CD14-positive monocyte (primary cell): ENCODE results near the gene NPTX1. TPM values are rescaled to one million over a fixed set of nuclear protein-coding genes. Genes with fewer than 3 reads are reported as not detected.

Experiments used
- DNase-seq, 3 donors: peaks; one replicate each; pipeline ENCODE4 v3.0.0-alpha.2; 2011 to 2022
- H2AFZ ChIP-seq: 2 replicates; pipeline ENCODE4 v1.6.0; 2012; ENCODE audit warnings: mild to moderate bottlenecking, low read depth, low read length, inconsistent platforms; ENCODE audit not compliant: insufficient read depth, poor library complexity, severe bottlenecking
- H3K27ac ChIP-seq, 2 donors: 1 replicate in 1 of 2; 2 replicates in 1 of 2; pipeline ENCODE4 v1.5.1; 2012 to 2013; ENCODE audit warnings: low read length in 2 of 2, control low read depth in 1 of 2, inconsistent platforms in 1 of 2, low read depth in 1 of 2, mild to moderate bottlenecking in 1 of 2
- H3K27me3 ChIP-seq, 2 donors: one replicate each; pipeline versions ENCODE4 v1.6.0 to v1.6.1; 2011 to 2013; ENCODE audit warnings: low read length in 2 of 2; ENCODE audit not compliant: control insufficient read depth in 2 of 2, insufficient read depth in 2 of 2
- H3K36me3 ChIP-seq, 2 donors: replicated peaks in 1 of 2; 1 replicate in 1 of 2; 2 replicates in 1 of 2; pipeline versions ENCODE4 v1.5.1 to v1.6.1; 2012 to 2013; ENCODE audit warnings: low read length in 2 of 2, control low read depth in 1 of 2, inconsistent platforms in 1 of 2, mild to moderate bottlenecking in 1 of 2; ENCODE audit not compliant: insufficient read depth in 2 of 2, control insufficient read depth in 1 of 2
- H3K4me1 ChIP-seq, 2 donors: 1 replicate in 1 of 2; 2 replicates in 1 of 2; pipeline versions ENCODE4 v1.5.1 to v1.6.1; 2012 to 2013; ENCODE audit warnings: low read length in 2 of 2, control low read depth in 1 of 2, inconsistent platforms in 1 of 2, mild to moderate bottlenecking in 1 of 2, moderate library complexity in 1 of 2; ENCODE audit not compliant: insufficient read depth in 2 of 2, control insufficient read depth in 1 of 2
- H3K4me2 ChIP-seq: replicated peaks from 2 replicates; pipeline ENCODE3; 2012; ENCODE audit warnings: low read length, moderate library complexity, mild to moderate bottlenecking; ENCODE audit not compliant: poor library complexity, severe bottlenecking; ENCODE audit errors: extremely low read depth
- H3K4me3 ChIP-seq, 3 experiments: fragments of 200-600 bp in 1 of 3; sonication (generic) in 1 of 3; replicated peaks in 1 of 3; 1 replicate in 2 of 3; 2 replicates in 1 of 3; pipeline ENCODE4 v1.5.1; 2011 to 2013; ENCODE audit warnings: low read length in 3 of 3, mild to moderate bottlenecking in 3 of 3, control low read depth in 2 of 3, low read depth in 2 of 3, inconsistent platforms in 1 of 3, moderate library complexity in 1 of 3
- H3K79me2 ChIP-seq: 2 replicates; pipeline ENCODE4 v1.6.0; 2012; ENCODE audit warnings: mild to moderate bottlenecking, control low read depth, inconsistent platforms, low read length, moderate library complexity; ENCODE audit not compliant: insufficient read depth
- H3K9ac ChIP-seq: 2 replicates; pipeline ENCODE4 v1.6.0; 2017; ENCODE audit warnings: low read length, mild to moderate bottlenecking; ENCODE audit not compliant: insufficient read depth, poor library complexity, severe bottlenecking
- H3K9me3 ChIP-seq, 2 donors: replicated peaks in 1 of 2; 1 replicate in 1 of 2; 2 replicates in 1 of 2; pipeline versions ENCODE4 v1.5.1 to v1.6.1; 2012 to 2013; ENCODE audit warnings: low read length in 2 of 2, control low read depth in 1 of 2; ENCODE audit not compliant: control insufficient read depth in 1 of 2, insufficient read depth in 1 of 2
- H4K20me1 ChIP-seq: 2 replicates; pipeline ENCODE4 v1.6.0; 2012; ENCODE audit warnings: mild to moderate bottlenecking, low read length, control low read depth, moderate library complexity; ENCODE audit not compliant: insufficient read depth
- H3K27ac Mint-ChIP-seq, 7 donors: one replicate each; pipeline ENCODE4 v1.8.0; 2020; ENCODE audit warnings: mild to moderate bottlenecking in 7 of 7, mixed read lengths in 7 of 7, moderate library complexity in 6 of 7, inconsistent platforms in 2 of 7
- H3K27me3 Mint-ChIP-seq, 3 donors: one replicate each; pipeline ENCODE4 v1.8.0; 2021 to 2022; ENCODE audit warnings: low read depth in 3 of 3, mild to moderate bottlenecking in 3 of 3, mixed read lengths in 3 of 3, moderate library complexity in 3 of 3, inconsistent platforms in 1 of 3
- H3K36me3 Mint-ChIP-seq, 2 donors: one replicate each; pipeline ENCODE4 v1.8.0; 2020; ENCODE audit warnings: mixed read lengths in 2 of 2, inconsistent platforms in 1 of 2, mild to moderate bottlenecking in 1 of 2
- H3K4me1 Mint-ChIP-seq: one replicate; pipeline ENCODE4 v1.8.0; 2020; ENCODE audit warnings: mild to moderate bottlenecking, mixed read lengths
- H3K4me3 Mint-ChIP-seq, 2 donors: one replicate each; pipeline ENCODE4 v1.8.0; 2020; ENCODE audit warnings: mild to moderate bottlenecking in 2 of 2, mixed read lengths in 2 of 2, moderate library complexity in 1 of 2
- H3K9me3 Mint-ChIP-seq, 7 donors: one replicate each; pipeline ENCODE4 v1.8.0; 2020 to 2022; ENCODE audit warnings: mixed read lengths in 7 of 7, mild to moderate bottlenecking in 6 of 7, moderate library complexity in 6 of 7, inconsistent platforms in 2 of 7
- WGBS: methylation state at CpG from one replicate; pipeline ENCODE4 v1.1.5; 2013; ENCODE audit warnings: missing lambda C conversion rate; ENCODE audit not compliant: insufficient coverage; 5-methylcytosine and 5-hydroxymethylcytosine counted together
- intact Hi-C, 2 donors: fragments of 100-400 bp; cut with micrococcal nuclease; formaldehyde crosslinking; loops; one replicate each; pipeline versions ENCODE4 v1.15.0 to v1.15.1; 2023
- polyA plus RNA-seq, 3 donors: library from polyadenylated mRNA; depleted of rRNA in 1 of 3; unstranded in 2 of 3; stranded (reverse) in 1 of 3; fragments of 300-500 nt in 2 of 3; fragments of >200 nt in 1 of 3; fragmentation: Illumina TruSeq in 2 of 3; gene quantifications; 1 replicate in 2 of 3; 2 replicates in 1 of 3; pipeline ENCODE4 v1.2.3, GENCODE V29; 2012 to 2021
- TF ChIP-seq, protein P1 (sequence below): fragments of 200-600 bp; IDR thresholded peaks from one replicate; pipeline ENCODE4 v1.8.0; 2022; ENCODE audit warnings: antibody characterized with exemption, mild to moderate bottlenecking

NPTX1 gene
- polyA plus RNA-seq, 3 donors, result not detected

DNA sequence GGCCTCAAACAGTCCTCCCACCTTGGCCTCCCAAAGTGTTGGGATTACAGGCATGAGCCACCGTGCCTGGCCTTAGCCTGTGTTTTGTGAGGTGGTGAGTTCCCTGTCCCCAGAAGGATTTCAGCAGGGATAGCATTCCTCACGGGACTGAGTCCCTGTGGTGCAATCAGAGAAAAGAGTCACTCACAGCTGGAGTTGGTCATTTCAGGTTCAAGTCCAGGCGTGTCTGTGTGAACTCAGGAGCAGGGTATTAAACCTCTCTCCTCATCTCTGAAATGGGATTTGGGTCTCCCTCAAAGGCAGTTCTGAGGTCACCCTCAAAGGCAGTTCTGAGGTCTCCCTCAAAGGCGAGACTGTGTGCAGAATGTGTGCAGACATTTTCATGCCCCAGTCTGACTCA, 28.6 kb downstream of the NPTX1 start:
- TF ChIP-seq, protein P1, sequence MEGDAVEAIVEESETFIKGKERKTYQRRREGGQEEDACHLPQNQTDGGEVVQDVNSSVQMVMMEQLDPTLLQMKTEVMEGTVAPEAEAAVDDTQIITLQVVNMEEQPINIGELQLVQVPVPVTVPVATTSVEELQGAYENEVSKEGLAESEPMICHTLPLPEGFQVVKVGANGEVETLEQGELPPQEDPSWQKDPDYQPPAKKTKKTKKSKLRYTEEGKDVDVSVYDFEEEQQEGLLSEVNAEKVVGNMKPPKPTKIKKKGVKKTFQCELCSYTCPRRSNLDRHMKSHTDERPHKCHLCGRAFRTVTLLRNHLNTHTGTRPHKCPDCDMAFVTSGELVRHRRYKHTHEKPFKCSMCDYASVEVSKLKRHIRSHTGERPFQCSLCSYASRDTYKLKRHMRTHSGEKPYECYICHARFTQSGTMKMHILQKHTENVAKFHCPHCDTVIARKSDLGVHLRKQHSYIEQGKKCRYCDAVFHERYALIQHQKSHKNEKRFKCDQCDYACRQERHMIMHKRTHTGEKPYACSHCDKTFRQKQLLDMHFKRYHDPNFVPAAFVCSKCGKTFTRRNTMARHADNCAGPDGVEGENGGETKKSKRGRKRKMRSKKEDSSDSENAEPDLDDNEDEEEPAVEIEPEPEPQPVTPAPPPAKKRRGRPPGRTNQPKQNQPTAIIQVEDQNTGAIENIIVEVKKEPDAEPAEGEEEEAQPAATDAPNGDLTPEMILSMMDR, result no peak
- DNase-seq, result no peak
- Histone ChIP-seq H2AFZ (no peak overlapping the region), H3K27me3 (no peaks in the 10 kb centered on the region), H3K36me3 (no peaks in the 10 kb centered on the region), H3K4me1 (no peaks in the 10 kb centered on the region), H3K4me3 (no peak overlapping the region), H3K79me2 (no peaks in the 10 kb centered on the region), H4K20me1 (no peaks in the 10 kb centered on the region), H3K4me2 (no peak overlapping the region), H3K27ac (no peak overlapping the region), H3K9me3 (no peaks in the 10 kb centered on the region), H3K9ac (no peak overlapping the region)
- peaks cover 0 to 4% (median 1%) of the 10 kb centered on the region in 7 donors for H3K9me3 Mint-ChIP-seq
- WGBS, result 88% methylated on average over 3 of the region's 4 CpGs
- peaks cover 1 to 5% (median 5%) of the 10 kb centered on the region in 3 donors for H3K27me3 Mint-ChIP-seq
- peak overlapping the region in 1 of 7 donors; percentile 31 for H3K27ac Mint-ChIP-seq
- intact Hi-C loops, result no loop called here
- no peaks in the 10 kb centered on the region for H3K4me1 Mint-ChIP-seq
- no peaks in the 10 kb centered on the region for H3K36me3 Mint-ChIP-seq
- no peak overlapping the region for H3K4me3 Mint-ChIP-seq

DNA sequence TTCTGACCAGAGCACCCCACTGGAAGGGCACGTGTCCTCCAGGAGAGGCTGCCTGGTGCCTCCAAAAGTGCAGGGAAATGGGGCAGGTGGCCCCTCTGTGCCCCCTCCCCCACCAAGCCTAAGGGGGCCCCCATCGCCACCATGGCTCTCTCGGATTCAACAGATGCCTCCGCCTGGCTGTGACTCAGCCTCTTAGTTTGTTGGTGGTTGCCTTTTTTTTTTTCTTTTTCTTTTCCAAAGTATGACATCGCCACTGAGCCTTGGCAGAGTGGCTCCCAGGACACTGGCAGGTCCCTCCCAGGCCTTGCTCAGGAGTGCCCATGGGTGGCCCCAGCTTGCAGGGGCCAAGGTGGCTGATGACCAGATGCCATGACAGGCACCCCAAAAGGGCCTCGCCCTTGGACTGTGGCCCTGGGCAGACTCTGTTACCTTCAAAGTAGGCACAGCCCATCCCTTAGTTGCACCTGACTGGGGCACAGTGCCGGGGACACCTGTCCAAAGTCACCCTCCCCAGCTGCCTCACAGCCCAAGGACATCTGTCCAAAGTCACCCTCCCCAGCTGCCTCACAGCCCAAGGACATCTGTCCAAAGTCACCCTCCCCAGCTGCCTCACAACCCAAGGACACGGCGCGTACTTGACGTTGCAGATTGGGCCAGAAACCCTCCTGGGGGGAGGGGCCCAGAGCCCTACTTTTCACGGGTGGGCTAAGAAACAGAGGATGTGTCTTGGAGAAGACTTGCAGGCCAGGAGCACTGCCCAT, 29.6 kb downstream of the NPTX1 start:
- no peak overlapping the region for H3K27ac Mint-ChIP-seq
- Histone ChIP-seq H3K4me3 (no peak overlapping the region), H3K27me3 (no peaks in the 10 kb centered on the region), H3K27ac (no peak overlapping the region), H4K20me1 (no peaks in the 10 kb centered on the region), H2AFZ (no peak overlapping the region), H3K9me3 (no peaks in the 10 kb centered on the region), H3K9ac (no peak overlapping the region), H3K4me1 (no peaks in the 10 kb centered on the region), H3K79me2 (no peaks in the 10 kb centered on the region), H3K36me3 (no peaks in the 10 kb centered on the region), H3K4me2 (no peak overlapping the region)
- peaks cover 1 to 4% (median 2%) of the 10 kb centered on the region in 3 donors for H3K27me3 Mint-ChIP-seq
- TF ChIP-seq, protein P1, result no peak
- 89% methylated on average over 5 of the region's 12 CpGs for WGBS
- H3K4me1 Mint-ChIP-seq, result no peaks in the 10 kb centered on the region
- no peak for DNase-seq
- no peaks in the 10 kb centered on the region for H3K36me3 Mint-ChIP-seq
- peaks cover 0 to 4% (median 1%) of the 10 kb centered on the region in 7 donors for H3K9me3 Mint-ChIP-seq
- H3K4me3 Mint-ChIP-seq, result no peak overlapping the region
- intact Hi-C loops, result no loop called here
